Suprapubic skin (tissue), 3 donors: Measurements from ENCODE around the gene GSTO2.

Experiments
- CTCF ChIP-seq, 2 donors: fragments of 200-600 bp in 1 of 2; fragments of 450-650 bp in 1 of 2; sonication (generic) in 1 of 2; IDR thresholded peaks; one replicate each; pipeline ENCODE4 v1.5.1; 2016 to 2019; ENCODE audit warnings: antibody characterized with exemption in 2 of 2, mild to moderate bottlenecking in 1 of 2, moderate library complexity in 1 of 2
- EP300 ChIP-seq: sonication (generic); formaldehyde crosslinking; IDR thresholded peaks from one replicate; pipeline ENCODE4 v1.6.1; 2017; ENCODE audit warnings: antibody characterized with exemption
- POLR2A ChIP-seq, 2 donors: fragments of 450-650 bp; IDR thresholded peaks; one replicate each; pipeline ENCODE4 v1.6.1; 2017; ENCODE audit warnings: antibody characterized with exemption in 2 of 2, mild to moderate bottlenecking in 2 of 2, moderate library complexity in 2 of 2

- TF ChIP-seq POLR2A (IDR thresholded peaks at IDR 0.05) = no peak
- TF ChIP-seq CTCF (IDR thresholded peaks at IDR 0.05) = no peak
- TF ChIP-seq EP300 = no peak
These were observed 33.1 kb downstream of the GSTO2 start for GRCh38 chr10:104301907-104302690.
